ENCODE results near the gene PTX4. TPM values are rescaled to one million over a fixed set of nuclear protein-coding genes. Genes with fewer than 3 reads are reported as not detected.

Gene PTX4
- total RNA-seq, 1 donor from 2014 or later = not detected

GRCh38 chr16:1519831-1520230 is 31.1 kb upstream of the PTX4 start:
- H3K4me3 Mint-ChIP-seq (ENCODE audit: unreplicated experiment) = no peak overlapping the region
- peaks cover 3% of the 10 kb centered on the region for H3K9me3 Mint-ChIP-seq (ENCODE audit: low read depth)
- TF ChIP-seq CTCF (IDR thresholded peaks at IDR 0.05) = no peak
- no peaks in the 10 kb centered on the region for H3K4me1 Mint-ChIP-seq (ENCODE audit: low read depth)
- H3K27ac Mint-ChIP-seq (ENCODE audit: unreplicated experiment) = no peak overlapping the region
- peaks cover 8% of the 10 kb centered on the region for H3K36me3 Mint-ChIP-seq (ENCODE audit: low read depth)
- no peak for DNase-seq (ENCODE audit: low spot score)
- H3K27me3 Mint-ChIP-seq (ENCODE audit: low read depth) = no peaks in the 10 kb centered on the region

GRCh38 chr16:1518626-1519135 is 29.9 kb upstream of the PTX4 start:
- Mint-ChIP-seq H3K9me3 (ENCODE audit: low read depth) (peaks cover 6% of the 10 kb centered on the region), H3K27ac (ENCODE audit: unreplicated experiment) (no peak overlapping the region), H3K4me1 (ENCODE audit: low read depth) (no peaks in the 10 kb centered on the region), H3K27me3 (ENCODE audit: low read depth) (no peaks in the 10 kb centered on the region), H3K36me3 (ENCODE audit: low read depth) (peaks cover 11% of the 10 kb centered on the region), H3K4me3 (ENCODE audit: unreplicated experiment) (no peak overlapping the region)
- no peak for TF ChIP-seq CTCF (IDR thresholded peaks at IDR 0.05)
- no peak for DNase-seq (ENCODE audit: low spot score)

- TF ChIP-seq CTCF (IDR thresholded peaks at IDR 0.05) = no peak
- no peak overlapping the region for H3K4me3 Mint-ChIP-seq (ENCODE audit: unreplicated experiment)
These were observed 25.8 kb upstream of the PTX4 start for GRCh38 chr16:1514507-1514906.

GRCh38 chr16:1512774-1513173 is 24.0 kb upstream of the PTX4 start:
- Mint-ChIP-seq H3K4me3 (ENCODE audit: unreplicated experiment) (no peak overlapping the region), H3K4me1 (ENCODE audit: low read depth) (peaks cover 2% of the 10 kb centered on the region), H3K9me3 (ENCODE audit: low read depth) (peaks cover 6% of the 10 kb centered on the region), H3K27me3 (ENCODE audit: low read depth) (no peaks in the 10 kb centered on the region), H3K27ac (ENCODE audit: unreplicated experiment) (no peak overlapping the region), H3K36me3 (ENCODE audit: low read depth) (peaks cover 17% of the 10 kb centered on the region)
- DNase-seq (ENCODE audit: low spot score) = no peak
- no peak for TF ChIP-seq CTCF (IDR thresholded peaks at IDR 0.05)

More at GRCh38 chr16:1514507-1514906, 25.8 kb upstream of the PTX4 start:
- Mint-ChIP-seq H3K27ac (ENCODE audit: unreplicated experiment) (no peak overlapping the region), H3K4me1 (ENCODE audit: low read depth) (peaks cover 2% of the 10 kb centered on the region), H3K9me3 (ENCODE audit: low read depth) (peaks cover 6% of the 10 kb centered on the region), H3K27me3 (ENCODE audit: low read depth) (no peaks in the 10 kb centered on the region), H3K36me3 (ENCODE audit: low read depth) (peaks cover 19% of the 10 kb centered on the region)
- DNase-seq (ENCODE audit: low spot score) = no peak

- no peak overlapping the region for H3K27ac Mint-ChIP-seq (ENCODE audit: unreplicated experiment)
- no peak overlapping the region for H3K4me3 Mint-ChIP-seq (ENCODE audit: unreplicated experiment)
- TF ChIP-seq CTCF (IDR thresholded peaks at IDR 0.05) = no peak
- peaks cover 2% of the 10 kb centered on the region for H3K4me1 Mint-ChIP-seq (ENCODE audit: low read depth)
- H3K9me3 Mint-ChIP-seq (ENCODE audit: low read depth) = peaks cover 6% of the 10 kb centered on the region
- DNase-seq (ENCODE audit: low spot score) = no peak
- H3K27me3 Mint-ChIP-seq (ENCODE audit: low read depth) = no peaks in the 10 kb centered on the region
- H3K36me3 Mint-ChIP-seq (ENCODE audit: low read depth) = peaks cover 19% of the 10 kb centered on the region
These were observed 23.2 kb upstream of the PTX4 start for GRCh38 chr16:1511662-1512569.

All from chondrocyte (in vitro differentiated cells).